GM21381 (cell line): ENCODE results near the gene IBSP.

Experiments
- ATAC-seq: cut with Tn5 transposase; IDR thresholded peaks from one replicate; pipeline ENCODE4 v1.9.1; 2021; ENCODE audit warnings: mild to moderate bottlenecking, moderate library complexity; ENCODE audit not compliant: unreplicated experiment

Gene IBSP, protein sequence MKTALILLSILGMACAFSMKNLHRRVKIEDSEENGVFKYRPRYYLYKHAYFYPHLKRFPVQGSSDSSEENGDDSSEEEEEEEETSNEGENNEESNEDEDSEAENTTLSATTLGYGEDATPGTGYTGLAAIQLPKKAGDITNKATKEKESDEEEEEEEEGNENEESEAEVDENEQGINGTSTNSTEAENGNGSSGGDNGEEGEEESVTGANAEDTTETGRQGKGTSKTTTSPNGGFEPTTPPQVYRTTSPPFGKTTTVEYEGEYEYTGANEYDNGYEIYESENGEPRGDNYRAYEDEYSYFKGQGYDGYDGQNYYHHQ

DNA sequence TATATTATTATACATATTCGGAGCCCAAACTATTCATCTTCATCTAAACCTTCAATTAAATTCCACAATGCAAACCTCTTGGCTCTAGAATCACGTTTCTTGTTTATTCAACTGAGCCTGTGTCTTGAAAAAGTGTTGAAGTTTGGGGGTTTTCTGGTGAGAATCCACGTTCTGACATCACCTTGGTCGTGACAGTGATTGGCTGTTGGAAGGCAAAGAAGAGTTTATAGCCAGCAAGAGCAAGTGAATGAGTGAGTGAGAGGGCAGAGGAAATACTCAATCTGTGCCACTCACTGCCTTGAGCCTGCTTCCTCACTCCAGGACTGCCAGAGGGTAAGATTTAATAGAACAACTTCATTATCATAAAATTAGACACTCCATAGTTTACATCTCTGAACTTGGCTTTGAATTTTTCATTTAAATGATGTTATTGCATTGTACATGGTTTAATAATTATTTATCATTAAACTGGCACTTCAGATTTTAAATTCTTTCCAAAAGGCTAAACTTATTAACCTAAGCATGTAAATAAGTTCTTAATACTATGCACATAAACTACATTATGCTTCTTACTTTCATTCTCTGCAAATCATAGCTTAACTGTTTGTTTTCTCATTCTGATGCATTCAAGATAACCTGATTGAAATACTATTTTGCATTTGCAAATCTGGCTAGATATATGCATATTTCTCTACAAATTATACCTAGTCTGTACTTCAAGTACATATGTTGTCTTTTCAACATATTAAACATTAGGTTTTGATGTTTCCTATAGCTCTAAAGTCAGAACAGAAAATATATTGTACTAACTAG, at the start of gene IBSP:
TSS of gene IBSP (plus strand) at position 254 of the 813 bp plus-strand sequence. CDS start 2,808 bp downstream, outside the sequence.
- ATAC-seq = no peak

DNA sequence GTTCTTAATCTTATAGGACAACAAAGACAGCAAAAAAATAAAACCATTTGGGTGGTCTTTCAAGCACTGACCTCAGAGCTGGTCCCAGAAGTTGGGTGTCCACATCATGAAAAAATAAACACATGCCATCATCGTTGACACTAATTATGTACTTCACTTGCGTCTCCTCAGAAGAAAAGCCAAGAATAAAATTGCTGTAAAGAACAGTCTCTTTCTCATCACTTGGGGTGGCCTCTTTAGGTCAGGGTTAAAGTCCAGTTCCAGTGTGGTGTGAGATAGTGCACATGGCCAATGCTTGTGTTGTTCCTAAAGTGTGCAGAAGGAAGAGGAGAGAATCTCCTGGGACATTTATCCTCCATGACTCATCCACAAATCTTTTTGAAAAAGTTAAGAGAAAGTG, 49.5 kb upstream of the IBSP start:
- ATAC-seq = no peak

DNA sequence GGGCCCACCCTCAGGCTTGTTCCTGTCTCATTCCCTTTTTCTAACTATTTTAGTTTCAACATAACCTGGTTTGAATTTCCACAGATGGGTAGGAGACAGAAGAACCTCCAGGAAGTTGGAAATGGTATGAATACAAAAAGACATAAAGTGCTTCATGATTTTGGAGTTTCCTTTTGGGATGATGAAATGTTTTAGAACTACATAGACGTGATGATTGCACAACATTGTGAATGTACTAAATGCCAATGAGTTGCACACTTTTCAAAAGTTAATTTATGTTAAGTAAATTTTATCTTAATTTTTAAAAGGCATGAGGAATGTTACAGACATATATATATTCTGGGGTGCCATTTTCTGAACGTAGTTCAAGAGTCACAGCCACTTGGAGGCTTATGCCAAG, 41.1 kb upstream of the IBSP start:
- ATAC-seq = no peak

DNA sequence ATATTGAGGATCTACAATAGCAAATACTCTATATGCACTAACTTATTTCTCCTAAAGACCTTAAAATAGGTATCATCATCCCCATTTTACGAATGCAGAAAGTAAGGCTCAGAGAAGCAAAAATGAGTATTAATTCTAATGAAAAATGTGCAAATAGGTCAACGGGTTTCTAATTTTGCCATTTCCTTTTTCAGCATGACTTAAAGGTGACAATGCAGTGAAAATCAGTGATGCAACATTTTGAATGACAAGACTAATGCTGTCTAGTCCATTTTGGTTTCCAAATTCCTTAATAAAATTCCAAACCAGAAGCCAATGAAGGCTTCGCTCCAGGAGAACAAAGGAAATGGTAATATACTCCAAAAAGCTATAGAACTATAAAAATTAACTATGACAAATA, 37.0 kb upstream of the IBSP start:
- ATAC-seq = no peak

DNA sequence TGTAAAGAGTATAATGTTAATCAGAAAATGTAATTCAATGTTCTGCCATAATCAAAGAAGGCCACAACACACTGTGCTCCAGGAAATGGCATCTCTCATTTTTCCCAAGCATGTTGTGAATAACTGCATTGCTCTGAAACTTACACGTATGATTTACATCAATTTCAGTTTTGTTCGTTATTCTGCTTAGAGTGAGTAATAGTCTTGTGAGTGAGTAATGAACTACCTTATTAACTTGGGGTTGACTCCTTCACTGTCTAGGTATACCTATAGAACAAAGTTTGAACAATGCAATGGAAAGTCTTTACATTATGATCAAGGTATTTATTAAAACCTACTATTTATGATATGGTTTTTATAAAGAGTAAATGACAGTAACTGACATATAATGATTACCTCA, 17.8 kb upstream of the IBSP start:
- no peak for ATAC-seq

DNA sequence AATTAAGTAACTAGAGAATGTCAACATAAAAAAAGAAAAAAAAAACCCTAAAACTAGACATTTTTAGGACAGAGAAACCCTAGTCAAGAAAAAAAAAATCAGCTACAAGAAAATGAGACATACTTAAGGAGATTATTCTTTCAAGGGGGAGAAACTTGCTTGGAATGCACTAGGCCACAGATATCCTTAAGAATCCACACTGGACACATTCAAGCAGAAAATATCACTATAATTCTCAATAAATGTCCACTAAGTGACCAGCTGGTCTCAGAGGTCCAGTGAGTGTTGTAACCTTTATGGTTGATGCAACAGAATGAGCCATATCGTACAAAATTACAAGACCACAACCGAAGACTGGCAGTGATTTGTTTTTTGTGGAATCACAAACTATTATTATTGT, 15.6 kb upstream of the IBSP start:
- ATAC-seq = no peak

DNA sequence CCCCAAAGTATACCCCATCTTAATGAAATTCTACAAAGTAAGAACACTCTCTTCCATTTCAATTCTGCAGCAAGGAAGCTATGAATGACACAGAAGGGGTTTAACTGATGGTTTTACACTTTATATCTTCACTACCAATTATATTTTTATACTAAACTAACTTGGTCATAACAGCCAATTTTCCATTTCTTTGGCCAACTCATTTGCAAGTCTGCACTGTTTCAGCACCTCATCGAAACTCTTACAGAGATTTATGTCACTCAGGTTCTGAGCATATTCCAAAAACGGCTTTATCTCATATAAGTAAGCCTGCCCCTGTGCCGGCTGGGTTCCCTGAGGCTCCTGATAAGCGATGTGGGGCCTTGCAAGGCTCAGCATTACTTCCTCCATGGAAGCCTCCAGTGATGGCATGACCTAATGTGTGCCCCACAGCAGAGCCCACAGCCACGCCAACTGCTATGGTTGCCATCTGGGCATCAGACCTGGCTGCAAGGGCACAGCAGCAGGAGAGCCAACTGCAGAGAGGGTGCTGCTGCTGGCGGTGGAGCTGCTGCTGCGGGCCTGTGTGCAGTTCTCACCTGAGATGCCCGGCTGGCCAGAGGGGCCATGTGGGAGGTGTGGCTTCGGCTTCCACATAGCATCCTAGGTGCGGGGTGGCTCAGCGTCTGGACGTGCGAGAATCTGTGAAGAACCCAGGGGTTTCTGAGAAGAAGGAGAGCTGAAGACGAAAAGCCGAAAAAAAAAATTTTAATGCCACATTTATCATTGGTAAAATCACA, 13.4 kb upstream of the IBSP start:
- ATAC-seq = no peak

DNA sequence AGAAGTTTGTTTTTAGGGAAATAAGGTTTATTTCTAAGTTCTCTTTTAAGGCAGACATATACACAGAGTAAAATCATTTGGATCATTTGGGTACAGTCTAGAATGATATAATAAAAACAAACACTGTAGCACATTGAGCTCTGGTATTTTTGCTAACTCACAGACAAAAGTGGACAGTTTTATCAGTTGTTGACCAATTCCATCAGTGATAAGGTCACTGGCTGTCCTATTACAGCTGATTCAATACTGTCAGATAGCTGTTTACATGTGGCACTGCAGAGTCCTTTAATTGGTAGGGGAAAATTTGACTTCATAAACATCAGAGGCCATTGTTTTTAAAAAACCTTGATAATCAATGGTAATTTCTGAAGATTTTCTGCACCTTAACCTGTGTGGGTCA, 3.5 kb downstream of the IBSP start:
- ATAC-seq = no peak

DNA sequence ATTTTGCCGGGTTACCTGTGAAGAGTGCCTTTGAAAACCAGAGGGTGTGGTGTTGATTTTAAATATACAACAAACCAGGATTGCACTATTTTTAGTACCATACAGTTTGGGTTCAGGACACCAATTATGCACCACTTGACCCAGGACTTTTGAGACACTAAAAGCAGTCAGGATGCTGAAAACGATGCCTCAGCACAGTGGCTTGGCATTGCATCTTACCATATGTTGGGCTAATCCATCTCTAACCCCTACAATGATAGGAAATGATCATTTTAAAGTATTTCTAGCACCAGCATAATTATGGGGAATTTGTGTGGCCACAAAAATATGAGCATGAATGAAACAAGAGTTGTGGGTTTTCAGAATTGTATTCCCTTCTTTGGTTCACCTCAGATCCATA, 4.1 kb downstream of the IBSP start:
- ATAC-seq = no peak

DNA sequence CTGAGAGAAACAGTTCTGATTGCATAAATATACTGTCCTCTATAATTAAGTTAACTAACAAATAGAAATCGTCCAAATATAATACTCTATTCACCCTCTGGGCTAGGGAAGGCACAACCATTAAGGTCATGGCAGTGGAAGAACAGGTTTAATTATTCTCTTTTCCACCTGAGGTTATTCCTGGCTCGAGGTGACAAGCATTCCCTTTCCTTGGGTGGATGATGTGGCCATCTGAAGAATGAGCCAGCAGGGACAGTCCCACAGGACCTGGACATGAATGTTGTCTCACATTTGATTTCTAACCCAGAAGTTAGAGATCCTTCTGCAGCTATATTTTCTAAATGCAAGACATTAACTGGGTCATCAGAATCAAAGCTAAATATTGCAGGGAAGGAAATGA, 5.5 kb downstream of the IBSP start:
- ATAC-seq = no peak

DNA sequence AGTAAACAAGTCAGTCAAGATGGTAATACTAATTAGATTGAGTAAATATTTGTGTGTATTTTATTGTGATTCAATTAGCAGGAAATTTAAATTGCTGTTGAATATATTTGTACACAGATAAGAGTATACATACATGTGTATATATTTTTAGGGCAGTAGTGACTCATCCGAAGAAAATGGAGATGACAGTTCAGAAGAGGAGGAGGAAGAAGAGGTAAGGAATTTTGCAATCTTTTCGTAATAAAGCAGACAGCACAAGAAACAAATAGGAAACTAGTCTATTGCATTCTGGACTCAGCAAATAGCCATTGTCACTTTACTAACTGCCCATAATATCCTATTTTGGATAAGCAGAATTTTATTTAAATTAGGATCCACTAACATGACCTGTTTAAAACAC, 6.6 kb downstream of the IBSP start:
- ATAC-seq = no peak

DNA sequence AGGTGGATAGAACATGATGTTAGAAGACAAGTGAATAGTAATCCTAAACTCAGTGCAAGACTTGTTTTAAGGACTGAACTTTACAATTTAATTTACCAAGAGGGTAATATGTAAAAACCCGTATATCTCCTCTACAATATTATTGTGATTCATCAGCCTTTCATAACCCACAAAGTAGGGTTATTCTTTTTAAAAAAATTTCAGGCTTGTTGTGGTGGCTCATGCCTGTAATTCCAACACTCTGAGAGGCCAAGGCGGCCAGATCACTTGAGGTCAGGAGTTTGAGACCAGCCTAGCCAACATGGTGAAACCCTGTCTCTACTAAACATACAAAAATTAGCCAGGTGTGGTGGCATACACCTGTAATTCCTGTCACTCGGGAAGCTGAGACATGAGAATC, 7.2 kb downstream of the IBSP start:
- no peak for ATAC-seq

DNA sequence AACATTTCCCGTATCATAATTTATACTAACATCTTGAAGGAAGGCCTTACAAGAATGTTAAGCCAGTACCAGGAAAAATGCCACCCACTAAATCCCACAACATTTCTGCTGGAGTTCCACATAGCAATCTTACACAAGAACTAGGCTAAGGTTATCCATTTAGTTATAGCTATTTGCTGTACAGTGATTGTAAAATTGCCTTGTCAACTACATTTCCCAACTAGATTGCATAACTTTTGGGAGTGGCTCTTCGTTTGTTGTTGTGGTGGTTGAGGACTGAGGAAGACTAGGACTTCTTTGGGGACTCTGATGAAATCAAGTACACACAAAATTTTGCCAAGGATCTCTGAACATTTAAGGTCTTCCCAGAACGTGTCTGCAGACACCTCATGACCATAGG, 8.0 kb downstream of the IBSP start:
- ATAC-seq = no peak

DNA sequence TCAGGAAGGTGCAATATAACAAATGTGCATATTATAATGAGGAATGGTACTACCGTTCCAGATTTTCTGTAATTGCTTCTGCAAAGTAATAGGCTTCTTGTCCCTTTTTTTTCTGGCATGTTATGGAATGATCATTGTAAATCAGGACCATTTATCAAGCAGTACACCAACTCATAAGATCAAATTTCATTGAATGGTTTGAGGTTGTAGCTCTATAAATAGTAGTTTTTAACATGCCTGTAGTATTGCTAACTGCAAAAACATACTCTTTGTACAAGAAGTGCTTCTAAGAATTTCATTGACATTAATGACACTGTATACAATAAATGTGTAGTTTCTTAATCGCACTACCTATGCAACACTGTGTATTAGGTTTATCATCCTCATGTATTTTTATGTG, 12.6 kb downstream of the IBSP start:
- ATAC-seq = no peak

DNA sequence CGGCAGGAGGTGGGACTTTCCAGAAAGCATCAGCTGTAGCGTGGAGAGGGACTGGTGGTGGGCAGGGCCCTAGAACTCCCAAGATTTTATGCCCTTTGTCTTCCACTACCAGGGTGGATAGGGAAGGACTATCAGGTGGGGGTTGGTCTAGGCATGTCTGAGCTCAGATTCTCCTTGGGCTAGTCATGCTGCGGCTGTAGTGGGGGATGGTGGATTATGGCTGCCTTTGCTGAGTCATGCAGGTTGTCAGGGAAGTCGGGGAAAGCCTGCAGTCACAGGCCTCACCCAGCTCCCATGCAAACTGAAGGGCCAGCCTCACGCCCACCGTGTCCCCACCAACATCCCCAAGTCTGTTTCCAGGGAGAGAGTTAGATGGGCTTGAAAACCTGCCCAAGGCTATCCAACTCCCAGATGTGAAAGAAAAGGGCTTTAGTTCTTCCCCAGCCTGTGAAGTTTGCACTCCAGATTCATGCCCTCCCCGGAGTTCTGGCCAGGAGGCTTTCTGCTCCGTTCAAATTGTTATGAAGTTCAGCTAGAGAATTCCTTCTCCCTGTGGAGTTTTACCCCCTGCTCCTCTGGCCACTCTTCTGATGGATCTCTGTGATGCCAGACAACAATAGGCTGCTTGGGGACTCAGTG, 20.0 kb downstream of the IBSP start:
- ATAC-seq = no peak

DNA sequence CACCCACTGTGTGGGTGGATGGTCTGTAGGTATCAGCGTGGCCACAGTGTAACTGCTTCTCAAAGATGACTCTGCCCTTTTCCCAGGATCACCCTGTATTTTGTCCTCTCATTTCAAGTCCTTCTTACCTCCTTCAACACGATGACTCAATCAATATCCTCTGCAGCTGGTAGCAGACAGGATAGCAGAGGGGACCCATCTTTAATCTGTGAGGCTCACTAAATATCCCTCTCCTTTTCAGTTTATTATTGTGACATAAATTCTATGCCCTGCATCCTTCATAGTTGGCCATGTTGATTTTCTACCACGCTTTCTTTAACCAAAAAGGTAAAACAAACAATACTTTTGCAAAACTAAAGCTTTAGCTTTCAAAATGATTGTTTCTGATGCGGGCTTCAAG, 23.8 kb downstream of the IBSP start:
- no peak for ATAC-seq

DNA sequence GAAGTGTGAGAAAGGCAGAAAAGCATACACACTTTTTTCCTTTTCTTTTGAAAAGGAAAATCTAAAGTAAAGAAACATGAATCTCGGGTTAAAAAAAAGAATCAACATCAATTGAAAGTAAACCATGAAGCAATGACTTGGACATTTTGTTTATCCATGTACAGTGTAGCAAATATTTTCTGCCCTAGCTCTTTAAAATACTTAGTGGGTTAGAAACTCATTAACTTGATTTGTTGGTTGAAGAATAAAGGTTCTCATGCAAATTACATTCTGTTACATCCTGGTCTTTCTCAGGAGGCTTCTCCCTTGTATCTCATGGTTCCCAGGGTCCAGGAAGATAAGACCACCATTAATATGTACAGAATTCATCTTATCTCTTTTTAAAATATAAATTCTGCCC, 24.4 kb downstream of the IBSP start:
- ATAC-seq = no peak

DNA sequence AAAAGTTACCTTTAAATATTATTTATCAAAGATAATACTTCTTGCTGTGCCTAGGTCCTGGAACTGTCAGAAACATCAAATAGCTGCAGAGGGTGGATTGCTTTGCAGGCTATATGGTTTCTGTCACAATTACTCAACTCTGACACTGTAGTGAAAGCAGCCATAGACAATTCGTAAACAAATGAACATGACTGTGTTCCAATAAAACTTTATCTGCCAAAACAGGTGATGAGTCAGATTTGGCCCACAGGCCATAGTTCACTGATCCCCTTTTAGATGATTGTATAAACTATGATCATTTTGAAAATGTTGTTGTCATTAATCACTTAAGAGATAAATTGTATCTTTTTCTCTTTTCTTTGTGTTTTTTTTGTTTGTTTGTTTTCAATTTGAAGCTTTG, 25.0 kb downstream of the IBSP start:
- ATAC-seq = no peak

DNA sequence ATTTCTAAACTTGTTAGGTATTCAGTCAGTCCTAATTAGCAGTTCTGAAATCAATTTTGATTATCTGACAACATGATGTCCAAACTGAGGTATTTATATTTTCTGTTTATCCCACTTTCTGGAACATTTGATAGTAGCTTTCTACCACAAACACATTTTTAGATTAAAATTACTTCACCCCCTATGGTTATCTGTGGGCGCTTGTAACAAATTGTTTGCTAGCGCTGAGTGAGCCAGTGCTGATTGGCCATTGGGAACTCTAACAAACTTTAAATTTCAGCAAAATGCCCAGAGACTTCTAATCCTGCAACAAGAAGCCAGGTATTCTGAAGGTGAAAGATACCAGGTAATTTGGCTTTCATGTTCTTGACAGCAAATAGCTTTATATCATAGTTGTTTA, 33.3 kb downstream of the IBSP start, which contains the start of gene MEPE:
TSS of gene MEPE (plus strand) at position 301 of the 400 bp plus-strand sequence. CDS start 1,746 bp downstream, outside the sequence.
- ATAC-seq = no peak

DNA sequence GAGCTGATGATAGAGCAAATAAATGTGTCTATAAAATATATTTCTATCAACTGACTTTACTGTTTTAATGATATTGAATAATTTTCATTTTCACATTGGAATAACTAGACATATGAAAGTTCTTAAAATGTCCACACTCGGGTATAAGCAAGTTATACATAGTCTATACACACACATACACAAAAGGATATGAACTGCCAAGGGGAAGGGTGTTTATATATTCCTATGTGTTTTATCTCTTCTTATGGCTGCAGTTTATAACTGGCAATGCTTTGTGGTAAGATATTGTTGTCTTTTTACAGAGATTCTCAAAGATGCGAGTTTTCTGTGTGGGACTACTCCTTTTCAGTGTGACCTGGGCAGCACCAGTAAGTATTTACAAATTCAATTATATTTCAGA, 35.0 kb downstream of the IBSP start:
- no peak for ATAC-seq

DNA sequence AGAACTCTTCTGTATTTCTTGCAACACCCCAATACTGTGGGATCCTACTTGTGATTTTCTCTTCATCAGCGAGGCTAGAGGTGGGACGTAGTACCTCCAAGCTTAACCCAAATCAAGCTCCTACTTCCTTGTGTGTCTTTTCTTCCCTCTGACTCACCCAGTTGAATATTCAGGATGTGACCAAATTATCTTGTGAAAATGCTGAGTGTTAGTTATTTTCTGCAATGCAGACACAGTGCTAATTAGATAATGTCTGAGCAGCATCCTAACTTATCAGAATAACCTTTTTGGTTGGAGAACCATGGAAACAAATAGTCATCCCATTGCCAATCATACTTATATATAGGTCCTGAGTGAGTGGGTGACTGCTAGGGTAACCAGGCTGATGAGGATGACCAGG, 35.8 kb downstream of the IBSP start:
- no peak for ATAC-seq
